H9 (cell line): ENCODE measurements around the gene CASTOR1. TPM values are rescaled to one million over a fixed set of nuclear protein-coding genes. Genes with fewer than 3 reads are reported as not detected.

ENCODE experiments used
- DNase-seq: peaks from one replicate; pipeline ENCODE4 v3.0.0-alpha.2; 2017
- H2AFZ ChIP-seq: one replicate; pipeline ENCODE4 v1.6.1; 2013; ENCODE audit warnings: mild to moderate bottlenecking, low read length, control low read depth, moderate library complexity
- H2AK5ac ChIP-seq: 2 replicates; pipeline ENCODE4 v1.6.1; 2013; ENCODE audit warnings: low read length, control low read depth, mixed read lengths; ENCODE audit not compliant: insufficient read length
- H2BK120ac ChIP-seq: one replicate; pipeline ENCODE4 v1.6.1; 2013; ENCODE audit warnings: low read depth, mild to moderate bottlenecking, low read length, control low read depth, inconsistent platforms; ENCODE audit not compliant: poor library complexity, severe bottlenecking
- H2BK12ac ChIP-seq: 2 replicates; pipeline ENCODE4 v1.6.1; 2013; ENCODE audit warnings: low read length, control low read depth, mixed read lengths, low read depth; ENCODE audit not compliant: insufficient read length
- H2BK15ac ChIP-seq: 2 replicates; pipeline ENCODE4 v1.6.1; 2013; ENCODE audit warnings: low read depth, low read length, control low read depth
- H2BK20ac ChIP-seq: one replicate; pipeline ENCODE4 v1.6.1; 2013; ENCODE audit warnings: low read depth, mild to moderate bottlenecking, low read length, control low read depth, inconsistent platforms; ENCODE audit not compliant: poor library complexity, severe bottlenecking
- H2BK5ac ChIP-seq: 2 replicates; pipeline ENCODE4 v1.6.1; 2013; ENCODE audit warnings: low read length, control low read depth, mixed read lengths; ENCODE audit not compliant: insufficient read length
- H3K14ac ChIP-seq: 2 replicates; pipeline ENCODE4 v1.6.1; 2013; ENCODE audit warnings: low read length, control low read depth; ENCODE audit not compliant: insufficient read depth
- H3K18ac ChIP-seq: 2 replicates; pipeline ENCODE4 v1.6.1; 2013; ENCODE audit warnings: low read depth, mild to moderate bottlenecking, mixed read lengths, low read length, control low read depth; ENCODE audit not compliant: insufficient read length
- H3K23ac ChIP-seq: 2 replicates; pipeline ENCODE4 v1.6.1; 2013; ENCODE audit warnings: low read length, control low read depth, mixed read lengths, low read depth; ENCODE audit not compliant: insufficient read length
- H3K23me2 ChIP-seq: 2 replicates; pipeline ENCODE4 v1.6.1; 2013; ENCODE audit warnings: low read depth, mild to moderate bottlenecking, mixed read lengths, low read length, control low read depth; ENCODE audit not compliant: insufficient read length, poor library complexity, severe bottlenecking
- H3K27ac ChIP-seq: 2 replicates; pipeline ENCODE4 v1.5.1; 2013; ENCODE audit warnings: low read length, control low read depth, mixed read lengths, low read depth; ENCODE audit not compliant: insufficient read length
- H3K27me3 ChIP-seq: 2 replicates; pipeline ENCODE4 v1.6.1; 2013; ENCODE audit warnings: low read length, control low read depth, inconsistent platforms; ENCODE audit not compliant: insufficient read depth
- H3K4ac ChIP-seq: 2 replicates; pipeline ENCODE4 v1.6.1; 2013; ENCODE audit warnings: low read depth, mild to moderate bottlenecking, control low read depth, inconsistent platforms, low read length, moderate library complexity
- H3K4me1 ChIP-seq: 2 replicates; pipeline ENCODE4 v1.6.1; 2013; ENCODE audit warnings: low read length, control low read depth, inconsistent platforms; ENCODE audit not compliant: insufficient read depth
- H3K4me2 ChIP-seq: 2 replicates; pipeline ENCODE4 v1.6.1; 2013; ENCODE audit warnings: low read length, control low read depth, mixed read lengths; ENCODE audit not compliant: insufficient read length, insufficient read depth
- H3K56ac ChIP-seq: 2 replicates; pipeline ENCODE4 v1.6.1; 2013; ENCODE audit warnings: low read depth, mild to moderate bottlenecking, mixed read lengths, low read length, control low read depth; ENCODE audit not compliant: insufficient read length
- H3K79me1 ChIP-seq: 2 replicates; pipeline ENCODE4 v1.6.1; 2013; ENCODE audit warnings: low read depth, mild to moderate bottlenecking, moderate library complexity, low read length, control low read depth, inconsistent platforms; ENCODE audit not compliant: insufficient read depth, poor library complexity, severe bottlenecking
- H3K79me2 ChIP-seq: 2 replicates; pipeline ENCODE4 v1.6.1; 2013; ENCODE audit warnings: low read length, control low read depth, inconsistent platforms; ENCODE audit not compliant: insufficient read depth
- H3K9ac ChIP-seq: 2 replicates; pipeline ENCODE4 v1.6.1; 2013; ENCODE audit warnings: low read length, control low read depth, mixed read lengths; ENCODE audit not compliant: insufficient read length; ENCODE audit errors: extremely low read depth
- H3K9me3 ChIP-seq: one replicate; pipeline ENCODE4 v1.6.1; 2013; ENCODE audit warnings: low read depth, low read length, inconsistent platforms; ENCODE audit not compliant: control insufficient read depth
- H3T11ph ChIP-seq: one replicate; pipeline ENCODE4 v1.6.1; 2013; ENCODE audit warnings: mild to moderate bottlenecking, low read length, control low read depth, inconsistent platforms
- H4K20me1 ChIP-seq: one replicate; pipeline ENCODE4 v1.6.1; 2013; ENCODE audit not compliant: control insufficient read depth, insufficient read length, insufficient read depth
- H4K5ac ChIP-seq: 2 replicates; pipeline ENCODE4 v1.6.1; 2013; ENCODE audit warnings: low read depth, mild to moderate bottlenecking, mixed read lengths, low read length, control low read depth; ENCODE audit not compliant: insufficient read length
- H4K8ac ChIP-seq: replicated peaks from 2 replicates; pipeline ENCODE4 v1.6.1; 2013; ENCODE audit warnings: low read length, control low read depth, mixed read lengths, low read depth; ENCODE audit not compliant: insufficient read length
- H4K91ac ChIP-seq: 2 replicates; pipeline ENCODE4 v1.6.1; 2013; ENCODE audit warnings: low read depth, mild to moderate bottlenecking, moderate library complexity, mixed read lengths, low read length, control low read depth; ENCODE audit not compliant: insufficient read length
- H3K27ac Mint-ChIP-seq, 3 experiments: 2 replicates in 2 of 3; 3 replicates in 1 of 3; pipeline ENCODE4 v1.8.0; 2020 to 2021; ENCODE audit warnings: mixed read lengths in 3 of 3, mild to moderate bottlenecking in 1 of 3, moderate library complexity in 1 of 3
- H3K27me3 Mint-ChIP-seq: 2 replicates; pipeline ENCODE4 v1.8.0; 2021; ENCODE audit warnings: low read depth, mild to moderate bottlenecking, moderate library complexity, mixed read lengths
- H3K36me3 Mint-ChIP-seq, 3 experiments: 2 replicates in 2 of 3; 3 replicates in 1 of 3; pipeline ENCODE4 v1.8.0; 2020 to 2021; ENCODE audit warnings: low read depth in 3 of 3, mixed read lengths in 3 of 3; ENCODE audit not compliant: insufficient read depth in 1 of 3
- H3K4me1 Mint-ChIP-seq, 2 experiments: 2 replicates each; pipeline ENCODE4 v1.8.0; 2020; ENCODE audit warnings: mixed read lengths in 2 of 2
- H3K4me3 Mint-ChIP-seq, 2 experiments: 2 replicates in 1 of 2; 3 replicates in 1 of 2; pipeline ENCODE4 v1.8.0; 2020 to 2021; ENCODE audit warnings: mild to moderate bottlenecking in 2 of 2, mixed read lengths in 2 of 2, moderate library complexity in 1 of 2
- H3K9me3 Mint-ChIP-seq, 2 experiments: 2 replicates in 1 of 2; 3 replicates in 1 of 2; pipeline ENCODE4 v1.8.0; 2020; ENCODE audit warnings: mild to moderate bottlenecking in 2 of 2, mixed read lengths in 2 of 2, moderate library complexity in 1 of 2
- WGBS: extraction: QIAGEN DNeasy Blood & Tissue Kit; methylation state at CpG from one replicate; pipeline ENCODE4 v1.1.7; 2013; ENCODE audit warnings: missing lambda C conversion rate, low lambda C conversion rate, mixed read lengths; ENCODE audit not compliant: insufficient read length; ENCODE audit errors: extremely low coverage; 5-methylcytosine and 5-hydroxymethylcytosine counted together
- total RNA-seq: library from RNA; stranded (reverse); gene quantifications from 2 replicates; pipeline ENCODE4 v1.2.1, GENCODE V29; 2021
- TF ChIP-seq, protein P1 (sequence below): fragments of 200-600 bp; sonication (generic); conservative IDR thresholded peaks from 3 replicates; pipeline ENCODE4 v1.8.0; 2021; ENCODE audit warnings: antibody characterized with exemption, mild to moderate bottlenecking

CASTOR1 gene
- total RNA-seq, 1 experiment from 2014 or later: 8.8 TPM

- H3K4me1 Mint-ChIP-seq: peaks cover 4 to 12% of the 10 kb centered on the region in 2 experiments
- Histone ChIP-seq H3K9ac (no peak overlapping the region), H3K4me2 (no peak overlapping the region), H3K79me2 (no peaks in the 10 kb centered on the region), H4K8ac (no peak overlapping the region), H3K14ac (no peak overlapping the region; the same call in 1 of the 2 replicates), H2BK15ac (no peak overlapping the region), H3T11ph (no peak overlapping the region), H3K23ac (no peak overlapping the region), H2AK5ac (no peak overlapping the region), H3K9me3 (no peaks in the 10 kb centered on the region), H4K91ac (no peak overlapping the region), H3K18ac (no peak overlapping the region), H3K4me1 (no peaks in the 10 kb centered on the region), H3K23me2 (no peaks in the 10 kb centered on the region), H4K20me1 (no peaks in the 10 kb centered on the region), H3K27ac (no peak overlapping the region), H3K79me1 (no peaks in the 10 kb centered on the region), H3K4ac (no peak overlapping the region), H2BK5ac (no peak overlapping the region), H4K5ac (no peak overlapping the region), H3K56ac (no peak overlapping the region), H2BK12ac (no peak overlapping the region), H2BK20ac (no peak overlapping the region), H2AFZ (no peak overlapping the region), H3K27me3 (no peaks in the 10 kb centered on the region; the same call in 1 of the 2 replicates), H2BK120ac (no peak overlapping the region)
- peaks cover 15% of the 10 kb centered on the region for H3K27me3 Mint-ChIP-seq
- no peak overlapping the region for H3K4me3 Mint-ChIP-seq
- DNase-seq: no peak
- H3K9me3 Mint-ChIP-seq: no peaks in the 10 kb centered on the region
- no CpG with 5 or more reads among the region's 17 CpGs for WGBS
- TF ChIP-seq, protein P1, sequence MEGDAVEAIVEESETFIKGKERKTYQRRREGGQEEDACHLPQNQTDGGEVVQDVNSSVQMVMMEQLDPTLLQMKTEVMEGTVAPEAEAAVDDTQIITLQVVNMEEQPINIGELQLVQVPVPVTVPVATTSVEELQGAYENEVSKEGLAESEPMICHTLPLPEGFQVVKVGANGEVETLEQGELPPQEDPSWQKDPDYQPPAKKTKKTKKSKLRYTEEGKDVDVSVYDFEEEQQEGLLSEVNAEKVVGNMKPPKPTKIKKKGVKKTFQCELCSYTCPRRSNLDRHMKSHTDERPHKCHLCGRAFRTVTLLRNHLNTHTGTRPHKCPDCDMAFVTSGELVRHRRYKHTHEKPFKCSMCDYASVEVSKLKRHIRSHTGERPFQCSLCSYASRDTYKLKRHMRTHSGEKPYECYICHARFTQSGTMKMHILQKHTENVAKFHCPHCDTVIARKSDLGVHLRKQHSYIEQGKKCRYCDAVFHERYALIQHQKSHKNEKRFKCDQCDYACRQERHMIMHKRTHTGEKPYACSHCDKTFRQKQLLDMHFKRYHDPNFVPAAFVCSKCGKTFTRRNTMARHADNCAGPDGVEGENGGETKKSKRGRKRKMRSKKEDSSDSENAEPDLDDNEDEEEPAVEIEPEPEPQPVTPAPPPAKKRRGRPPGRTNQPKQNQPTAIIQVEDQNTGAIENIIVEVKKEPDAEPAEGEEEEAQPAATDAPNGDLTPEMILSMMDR: no peak
- H3K36me3 Mint-ChIP-seq: no peaks in the 10 kb centered on the region
- no peak overlapping the region for H3K27ac Mint-ChIP-seq
These were observed 25.4 kb downstream of the CASTOR1 start for GRCh38 chr22:30263883-30264282.
